Measurements from ENCODE around the gene FBXW9. TPM values are rescaled to one million over a fixed set of nuclear protein-coding genes. Genes with fewer than 3 reads are reported as not detected.
A peak's percentile ranks its signal among the peaks of the same experiment; 100 is the strongest.
"Not testable (repeated sequence)": the region's sequence is repeated elsewhere in the genome, so short reads cannot be mapped to it uniquely, and the experiment has no call there.

The FBXW9 gene
- 2.0 TPM for total RNA-seq

- no peaks in the 10 kb centered on the region for H3K9me3 ChIP-seq (ENCODE audit: low read depth, low read length)
- H3K4me1 ChIP-seq (ENCODE audit: insufficient read depth, low read length), result peaks cover 21% of the 10 kb centered on the region
- H3K4me3 ChIP-seq (ENCODE audit: low read length), result peak within 1 kb of the TSS; percentile 71
- H3K27me3 ChIP-seq (ENCODE audit: insufficient read depth, low read length), result no peaks in the 10 kb centered on the region
Observed at GRCh38 chr19:12696366-12697335, at the start of gene FBXW9. TSS of gene FBXW9 (minus strand) at chr19:12696631. CDS start at chr19:12696581, 50 bp downstream.

GRCh38 chr19:12745166-12745897 is 48.9 kb upstream of the FBXW9 start:
- no peaks in the 10 kb centered on the region for H3K27me3 ChIP-seq (ENCODE audit: insufficient read depth, low read length)
- no peaks in the 10 kb centered on the region for H3K4me1 ChIP-seq (ENCODE audit: insufficient read depth, low read length)
- H3K9me3 ChIP-seq (ENCODE audit: low read depth, low read length), result no peaks in the 10 kb centered on the region
- no peak overlapping the region for H3K4me3 ChIP-seq (ENCODE audit: low read length)

- no peaks in the 10 kb centered on the region for H3K9me3 ChIP-seq (ENCODE audit: low read depth, low read length)
- peaks cover 39% of the 10 kb centered on the region for H3K4me1 ChIP-seq (ENCODE audit: insufficient read depth, low read length)
- H3K4me3 ChIP-seq (ENCODE audit: low read length), result peak overlapping the region; percentile 82
- H3K27me3 ChIP-seq (ENCODE audit: insufficient read depth, low read length), result no peaks in the 10 kb centered on the region
Observed at GRCh38 chr19:12737835-12738351, 41.5 kb upstream of the FBXW9 start.

GRCh38 chr19:12736995-12737834 is 40.8 kb upstream of the FBXW9 start, which contains the start of gene GET3:
TSS of gene GET3 (plus strand) at chr19:12737497. CDS start at chr19:12737506, 9 bp downstream.
- Histone ChIP-seq H3K4me1 (ENCODE audit: insufficient read depth, low read length) (peaks cover 46% of the 10 kb centered on the region), H3K9me3 (ENCODE audit: low read depth, low read length) (no peaks in the 10 kb centered on the region), H3K4me3 (ENCODE audit: low read length) (peak within 1 kb of the TSS; percentile 82), H3K27me3 (ENCODE audit: insufficient read depth, low read length) (no peaks in the 10 kb centered on the region)

GRCh38 chr19:12733369-12734214 is 37.2 kb upstream of the FBXW9 start:
- Histone ChIP-seq H3K9me3 (ENCODE audit: low read depth, low read length) (no peaks in the 10 kb centered on the region), H3K27me3 (ENCODE audit: insufficient read depth, low read length) (no peaks in the 10 kb centered on the region), H3K4me1 (ENCODE audit: insufficient read depth, low read length) (peaks cover 71% of the 10 kb centered on the region), H3K4me3 (ENCODE audit: low read length) (peak overlapping the region; percentile 83)

GRCh38 chr19:12731337-12731736 is 34.9 kb upstream of the FBXW9 start:
- H3K9me3 ChIP-seq (ENCODE audit: low read depth, low read length), result no peaks in the 10 kb centered on the region

GRCh38 chr19:12730064-12730463 is 33.6 kb upstream of the FBXW9 start:
- Histone ChIP-seq H3K9me3 (ENCODE audit: low read depth, low read length) (no peaks in the 10 kb centered on the region), H3K27me3 (ENCODE audit: insufficient read depth, low read length) (no peaks in the 10 kb centered on the region), H3K4me3 (ENCODE audit: low read length) (no peak overlapping the region), H3K4me1 (ENCODE audit: insufficient read depth, low read length) (peaks cover 46% of the 10 kb centered on the region)

More at GRCh38 chr19:12731337-12731736, 34.9 kb upstream of the FBXW9 start:
- H3K27me3 ChIP-seq (ENCODE audit: insufficient read depth, low read length), result no peaks in the 10 kb centered on the region
- no peak overlapping the region for H3K4me3 ChIP-seq (ENCODE audit: low read length)
- H3K4me1 ChIP-seq (ENCODE audit: insufficient read depth, low read length), result peaks cover 54% of the 10 kb centered on the region

GRCh38 chr19:12727745-12728433 is 31.5 kb upstream of the FBXW9 start:
- Histone ChIP-seq H3K9me3 (ENCODE audit: low read depth, low read length) (no peaks in the 10 kb centered on the region), H3K4me1 (ENCODE audit: insufficient read depth, low read length) (peaks cover 47% of the 10 kb centered on the region)

GRCh38 chr19:12726988-12727316 is 30.5 kb upstream of the FBXW9 start:
- no peaks in the 10 kb centered on the region for H3K27me3 ChIP-seq (ENCODE audit: insufficient read depth, low read length)
- H3K4me3 ChIP-seq (ENCODE audit: low read length), result no peak overlapping the region
- no peaks in the 10 kb centered on the region for H3K9me3 ChIP-seq (ENCODE audit: low read depth, low read length)
- H3K4me1 ChIP-seq (ENCODE audit: insufficient read depth, low read length), result peaks cover 41% of the 10 kb centered on the region

More at GRCh38 chr19:12727745-12728433, 31.5 kb upstream of the FBXW9 start:
- H3K4me3 ChIP-seq (ENCODE audit: low read length), result no peak overlapping the region
- no peaks in the 10 kb centered on the region for H3K27me3 ChIP-seq (ENCODE audit: insufficient read depth, low read length)

GRCh38 chr19:12725612-12726011 is 29.2 kb upstream of the FBXW9 start:
- H3K27me3 ChIP-seq (ENCODE audit: insufficient read depth, low read length); H3K4me3 ChIP-seq (ENCODE audit: low read length); H3K9me3 ChIP-seq (ENCODE audit: low read depth, low read length): not testable (repeated sequence)
- H3K4me1 ChIP-seq (ENCODE audit: insufficient read depth, low read length), result peaks cover 41% of the 10 kb centered on the region

- Histone ChIP-seq H3K9me3 (ENCODE audit: low read depth, low read length) (no peaks in the 10 kb centered on the region), H3K4me1 (ENCODE audit: insufficient read depth, low read length) (peaks cover 34% of the 10 kb centered on the region), H3K27me3 (ENCODE audit: insufficient read depth, low read length) (no peaks in the 10 kb centered on the region), H3K4me3 (ENCODE audit: low read length) (peak within 1 kb of the TSS; percentile 89)
Observed at GRCh38 chr19:12723641-12724426, 27.4 kb upstream of the FBXW9 start, which contains the start of gene TNPO2. TSS of gene TNPO2 (minus strand) at chr19:12723932. CDS start at chr19:12720977, 2,955 bp downstream.

- H3K4me3 ChIP-seq (ENCODE audit: low read length), result peak overlapping the region; percentile 89
- H3K4me1 ChIP-seq (ENCODE audit: insufficient read depth, low read length), result peaks cover 34% of the 10 kb centered on the region
- no peaks in the 10 kb centered on the region for H3K9me3 ChIP-seq (ENCODE audit: low read depth, low read length)
- no peaks in the 10 kb centered on the region for H3K27me3 ChIP-seq (ENCODE audit: insufficient read depth, low read length)
Observed at GRCh38 chr19:12723381-12723640, 26.9 kb upstream of the FBXW9 start.

Data from mononuclear cell (primary cell).